LNCAP (cell line): ENCODE results near the gene TEPSIN.

Source experiments
- TF ChIP-seq, protein P1 (sequence below): fragments of 450-650 bp; IDR thresholded peaks from 2 replicates; pipeline ENCODE4 v1.5.1; 2017; ENCODE audit warnings: mild to moderate bottlenecking

TEPSIN gene

DNA sequence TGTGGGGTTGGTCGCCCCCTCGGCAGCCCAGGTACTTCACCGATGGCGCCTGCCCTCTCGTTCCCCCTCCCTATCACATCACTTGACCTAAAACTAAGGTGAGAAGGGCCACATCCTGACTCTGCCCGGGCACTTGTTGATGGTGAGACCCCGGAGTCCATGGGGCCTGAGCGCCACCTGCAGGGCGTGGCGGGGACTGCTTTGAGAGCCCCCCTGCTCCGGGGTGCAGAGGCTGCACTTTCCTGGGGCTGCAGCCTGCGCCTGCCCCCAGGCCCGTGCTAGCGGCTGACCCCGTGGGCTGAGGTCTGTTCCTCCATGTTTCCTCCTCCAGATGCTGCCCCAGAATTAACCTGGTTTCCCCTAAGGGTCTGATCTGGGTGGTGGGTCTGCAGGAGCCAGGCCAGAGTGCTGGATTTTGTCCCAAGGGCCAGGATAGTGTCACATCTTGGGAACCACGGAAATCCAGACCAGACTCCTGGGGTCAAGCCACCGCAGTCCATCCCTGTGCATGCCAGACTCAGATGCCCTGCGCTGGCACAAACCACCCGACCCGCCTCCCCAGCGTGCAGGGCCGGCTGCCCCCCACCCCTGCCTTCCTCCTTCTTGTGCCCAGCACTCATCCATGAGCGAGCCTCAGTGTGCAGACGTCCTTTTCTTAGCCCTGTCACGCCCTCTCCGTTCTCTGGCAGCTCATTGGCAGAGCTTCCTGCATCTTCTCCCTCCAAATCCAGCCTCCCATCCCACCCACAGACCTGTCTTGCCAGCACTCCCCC is 3.0 kb upstream of the TEPSIN start:
- TF ChIP-seq, protein P1, sequence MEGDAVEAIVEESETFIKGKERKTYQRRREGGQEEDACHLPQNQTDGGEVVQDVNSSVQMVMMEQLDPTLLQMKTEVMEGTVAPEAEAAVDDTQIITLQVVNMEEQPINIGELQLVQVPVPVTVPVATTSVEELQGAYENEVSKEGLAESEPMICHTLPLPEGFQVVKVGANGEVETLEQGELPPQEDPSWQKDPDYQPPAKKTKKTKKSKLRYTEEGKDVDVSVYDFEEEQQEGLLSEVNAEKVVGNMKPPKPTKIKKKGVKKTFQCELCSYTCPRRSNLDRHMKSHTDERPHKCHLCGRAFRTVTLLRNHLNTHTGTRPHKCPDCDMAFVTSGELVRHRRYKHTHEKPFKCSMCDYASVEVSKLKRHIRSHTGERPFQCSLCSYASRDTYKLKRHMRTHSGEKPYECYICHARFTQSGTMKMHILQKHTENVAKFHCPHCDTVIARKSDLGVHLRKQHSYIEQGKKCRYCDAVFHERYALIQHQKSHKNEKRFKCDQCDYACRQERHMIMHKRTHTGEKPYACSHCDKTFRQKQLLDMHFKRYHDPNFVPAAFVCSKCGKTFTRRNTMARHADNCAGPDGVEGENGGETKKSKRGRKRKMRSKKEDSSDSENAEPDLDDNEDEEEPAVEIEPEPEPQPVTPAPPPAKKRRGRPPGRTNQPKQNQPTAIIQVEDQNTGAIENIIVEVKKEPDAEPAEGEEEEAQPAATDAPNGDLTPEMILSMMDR, result peak; percentile 75

DNA sequence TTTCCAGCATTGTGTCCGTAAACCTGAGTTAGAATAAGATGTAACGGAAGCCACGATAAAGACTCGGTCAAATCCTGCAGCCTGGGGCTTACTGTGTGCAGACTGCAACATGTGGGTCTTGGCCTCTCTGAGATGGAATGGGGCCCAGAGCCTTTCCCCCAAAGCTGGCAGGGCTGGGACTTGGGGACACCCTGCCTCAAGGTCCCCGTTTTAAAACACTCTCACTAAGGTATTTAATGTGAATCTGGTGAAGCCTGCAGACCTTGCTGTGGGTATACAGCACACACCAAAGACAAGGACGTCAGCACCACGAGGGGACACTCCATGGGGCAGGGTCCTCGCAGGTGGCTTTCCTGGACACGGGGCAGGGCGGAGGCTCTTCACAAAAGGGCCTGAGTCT is 2.3 kb upstream of the TEPSIN start:
- TF ChIP-seq, protein P1, result no peak

DNA sequence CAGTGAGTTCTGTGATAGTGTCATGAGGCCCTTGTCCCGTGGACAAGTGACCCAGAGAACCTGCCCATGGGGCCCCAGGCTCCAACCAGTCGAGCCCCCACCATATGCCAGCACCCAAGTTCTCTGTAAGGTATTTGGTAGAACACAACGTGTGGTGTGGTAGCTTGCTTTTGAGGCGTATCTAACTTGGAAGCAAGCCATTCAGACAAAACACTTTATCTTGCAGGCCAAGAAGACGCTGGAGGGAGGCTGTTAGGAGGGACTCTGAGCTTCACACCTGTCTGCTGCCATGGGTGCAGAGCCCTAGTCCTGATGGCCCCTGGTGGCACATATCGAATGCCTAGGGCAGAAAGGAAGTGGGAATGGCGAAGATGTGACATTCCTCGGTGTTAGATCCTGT is 1.9 kb upstream of the TEPSIN start:
- TF ChIP-seq, protein P1, result no peak

DNA sequence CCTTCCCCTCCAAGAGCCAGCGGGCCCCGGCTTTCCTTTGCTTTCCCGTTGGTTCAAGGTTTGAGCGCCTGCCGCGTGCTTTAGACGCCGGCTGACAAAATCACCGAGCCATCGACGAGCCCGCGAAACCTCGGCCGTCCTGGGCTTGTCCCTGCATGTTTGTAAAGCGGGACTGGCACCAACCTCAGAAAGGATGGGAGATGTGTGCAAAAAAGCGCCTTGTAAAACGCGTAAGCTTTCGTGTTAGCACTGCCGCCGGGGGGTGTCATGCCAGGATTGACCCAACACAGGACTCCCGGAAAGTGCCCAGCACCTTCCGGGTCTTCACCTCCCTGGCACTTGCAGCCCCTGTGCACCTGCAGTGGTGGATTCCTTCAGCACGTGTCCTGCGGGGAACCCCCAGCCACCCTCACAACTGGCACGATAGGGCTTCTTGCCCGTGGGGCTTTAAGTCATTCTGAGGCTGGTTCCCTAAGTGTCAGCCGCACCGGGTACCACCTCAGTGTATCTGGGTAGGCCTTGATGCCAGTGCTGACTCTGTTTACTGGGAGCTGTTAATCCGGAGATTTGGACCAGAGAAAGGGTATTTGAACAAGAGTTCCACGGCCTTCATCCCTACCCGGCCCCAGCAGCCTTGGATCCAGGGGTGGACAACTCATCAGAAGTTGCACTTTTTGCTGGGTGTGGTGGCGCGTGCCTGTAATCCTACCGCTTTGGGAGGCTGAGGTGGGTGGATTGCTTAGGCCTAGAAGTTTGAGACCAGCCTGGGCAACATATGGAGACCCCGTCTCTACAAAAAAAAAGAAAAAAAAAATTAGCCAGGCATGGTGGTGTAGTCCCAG is 1.1 kb upstream of the TEPSIN start:
- TF ChIP-seq, protein P1, result no peak

DNA sequence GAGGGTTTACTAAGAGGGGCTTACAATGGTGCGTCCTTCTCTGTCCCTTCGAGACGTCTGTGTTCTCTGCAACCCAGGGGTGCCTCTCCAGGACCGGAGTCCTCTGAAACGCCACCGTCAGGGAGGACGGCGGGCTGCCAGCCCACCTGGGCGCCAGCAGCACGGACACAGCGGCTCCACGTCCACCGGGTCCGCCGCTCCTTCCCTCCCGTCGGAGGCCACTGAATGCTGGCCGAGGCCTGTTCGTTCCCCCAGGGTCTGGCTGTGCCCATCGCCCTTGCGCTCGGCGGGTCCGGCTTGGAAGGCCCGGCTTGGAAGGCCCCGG is 403 bp downstream of the TEPSIN start:
- TF ChIP-seq, protein P1, result no peak

DNA sequence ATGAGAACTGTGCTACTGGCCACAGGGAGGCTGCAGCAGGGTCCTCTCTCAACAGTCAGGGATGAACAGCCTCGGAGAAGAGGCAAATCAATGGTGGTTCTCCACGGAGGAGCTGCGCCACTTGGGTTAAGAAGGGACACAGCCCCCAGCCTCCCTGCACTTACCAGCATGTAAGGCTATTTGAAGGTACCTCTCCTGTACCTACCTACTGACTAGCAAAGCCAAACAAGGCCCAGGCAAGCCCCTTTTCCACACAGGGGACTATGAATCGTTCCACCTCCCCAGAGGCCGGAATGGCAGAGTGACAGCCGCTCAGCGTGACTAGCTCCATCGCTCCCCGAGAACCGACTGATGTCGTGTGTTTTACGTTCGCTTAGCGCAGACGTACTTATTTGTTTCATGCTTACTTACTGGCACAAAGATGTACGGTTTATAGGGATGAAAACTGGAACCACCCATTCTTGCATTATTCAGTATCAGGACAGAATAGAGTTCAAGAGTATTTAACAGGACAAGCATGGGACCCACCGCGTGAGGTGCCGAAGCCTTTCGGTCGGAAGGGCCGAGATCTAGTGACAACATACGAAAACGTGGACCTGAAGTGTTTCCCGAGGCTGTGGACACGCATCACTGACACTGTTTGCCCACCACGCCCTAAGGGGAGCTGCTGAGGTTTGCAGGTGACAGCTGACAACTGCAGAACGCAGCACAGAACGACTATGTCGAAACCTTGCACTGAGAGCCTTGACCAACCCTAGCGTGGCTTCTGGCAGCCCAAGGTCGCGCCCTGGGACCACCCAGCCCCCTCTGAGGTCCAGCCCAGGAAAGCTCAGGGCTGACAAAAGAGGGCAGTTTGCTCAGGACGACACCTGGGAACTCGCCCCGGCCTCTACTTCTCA is 1.0 kb downstream of the TEPSIN start:
- TF ChIP-seq, protein P1, result no peak

DNA sequence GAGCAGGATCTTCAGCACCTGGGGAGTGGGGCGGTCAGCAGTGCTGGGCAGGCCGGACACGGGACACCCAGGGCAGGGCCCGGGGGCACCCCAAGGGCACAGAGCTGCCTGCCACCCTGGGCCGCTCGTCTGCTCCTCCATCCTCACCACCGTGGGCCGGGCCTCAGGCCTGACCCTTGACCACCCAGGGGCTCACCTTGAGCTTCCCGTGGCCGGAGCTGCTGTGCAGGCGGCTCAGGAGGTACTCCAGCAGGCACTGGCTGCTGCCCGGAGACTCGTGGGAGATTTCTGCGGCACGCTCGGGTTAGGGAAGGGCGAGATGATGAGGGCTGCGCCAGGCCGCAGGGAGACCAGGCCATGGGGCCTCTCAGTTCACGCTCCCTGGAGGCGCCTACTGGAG is 2.1 kb downstream of the TEPSIN start:
- TF ChIP-seq, protein P1, result no peak
